Endothelial cell (in vitro differentiated cells): ENCODE measurements around the gene ATXN1. TPM values are rescaled to one million over a fixed set of nuclear protein-coding genes. Genes with fewer than 3 reads are reported as not detected.

ENCODE experiments used
- DNase-seq: peaks from one replicate; pipeline ENCODE4 v3.0.0; 2021; ENCODE audit warnings: low spot score
- H3K27ac Mint-ChIP-seq: one replicate; pipeline ENCODE4 v1.8.0; 2021; ENCODE audit warnings: mixed read lengths, inconsistent platforms; ENCODE audit not compliant: unreplicated experiment
- H3K27me3 Mint-ChIP-seq: one replicate; pipeline ENCODE4 v1.8.0; 2021; ENCODE audit warnings: mild to moderate bottlenecking, moderate library complexity, mixed read lengths, inconsistent platforms; ENCODE audit not compliant: unreplicated experiment
- H3K36me3 Mint-ChIP-seq: one replicate; pipeline ENCODE4 v1.8.0; 2021; ENCODE audit warnings: mild to moderate bottlenecking, low read depth, mixed read lengths, inconsistent platforms; ENCODE audit not compliant: unreplicated experiment
- H3K4me1 Mint-ChIP-seq: one replicate; pipeline ENCODE4 v1.8.0; 2021; ENCODE audit warnings: mild to moderate bottlenecking, mixed read lengths, inconsistent platforms; ENCODE audit not compliant: unreplicated experiment
- H3K4me3 Mint-ChIP-seq: one replicate; pipeline ENCODE4 v1.8.0; 2021; ENCODE audit warnings: mild to moderate bottlenecking, mixed read lengths, inconsistent platforms; ENCODE audit not compliant: unreplicated experiment
- H3K9me3 Mint-ChIP-seq: one replicate; pipeline ENCODE4 v1.8.0; 2021; ENCODE audit warnings: mixed read lengths, inconsistent platforms; ENCODE audit not compliant: unreplicated experiment
- total RNA-seq: library from RNA; stranded (reverse); fragmentation: NEBNext Ultra II Directional; extraction: Animal tissue kit (Norgen Biotek cat#: 25700); gene quantifications from one replicate; pipeline ENCODE4 v1.2.1, GENCODE V29; 2021; ENCODE audit not compliant: unreplicated experiment
- TF ChIP-seq, protein P1 (sequence below): fragments of 200-600 bp; sonication (generic); IDR thresholded peaks from one replicate; pipeline ENCODE4 v1.5.0; 2021; ENCODE audit warnings: antibody characterized with exemption; ENCODE audit not compliant: unreplicated experiment

Gene ATXN1
- total RNA-seq, 1 donor from 2014 or later = 18.7 TPM

DNA sequence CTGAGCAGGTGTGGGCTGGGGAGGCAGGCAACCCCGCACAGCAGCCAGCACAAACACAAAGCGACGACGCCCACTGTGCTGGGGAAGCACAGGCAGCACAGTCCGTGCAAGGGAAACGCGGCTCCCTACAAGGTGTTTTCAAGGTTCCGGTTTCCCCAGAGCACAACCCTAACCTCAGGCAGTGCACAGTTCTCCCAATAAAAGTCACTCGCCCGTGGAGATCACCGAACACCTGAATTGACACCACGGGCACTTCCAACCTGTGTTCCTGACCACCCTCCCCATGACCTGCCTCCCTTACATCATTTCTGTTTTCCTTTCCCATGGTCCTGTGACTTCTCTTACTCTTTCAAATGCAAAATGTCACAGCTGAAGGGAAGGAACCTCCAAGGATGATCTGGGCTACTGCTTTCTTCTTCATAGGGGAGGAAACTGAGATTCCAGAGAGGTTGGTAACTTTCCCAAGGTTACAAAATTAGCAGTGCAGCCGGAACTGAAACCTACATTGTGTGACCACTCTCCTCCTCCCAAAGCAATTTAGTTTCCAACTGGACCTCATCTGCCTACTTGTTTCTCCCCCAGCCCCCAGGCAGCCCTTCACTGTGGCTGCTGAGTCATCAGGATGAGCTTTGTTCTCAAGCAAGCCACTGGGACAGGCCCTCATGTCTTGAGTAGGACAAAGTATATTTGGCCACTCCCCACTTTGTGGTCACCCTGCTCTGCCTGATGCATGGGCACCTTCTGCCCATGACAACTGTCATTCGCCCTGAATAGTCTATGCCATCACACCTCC lies 125.3 kb downstream of the ATXN1 start:
- Mint-ChIP-seq H3K4me1 (peaks cover 5% of the 10 kb centered on the region), H3K4me3 (no peak overlapping the region), H3K36me3 (no peaks in the 10 kb centered on the region), H3K9me3 (no peaks in the 10 kb centered on the region), H3K27me3 (peaks cover 2% of the 10 kb centered on the region), H3K27ac (no peak overlapping the region)
- TF ChIP-seq, protein P1, sequence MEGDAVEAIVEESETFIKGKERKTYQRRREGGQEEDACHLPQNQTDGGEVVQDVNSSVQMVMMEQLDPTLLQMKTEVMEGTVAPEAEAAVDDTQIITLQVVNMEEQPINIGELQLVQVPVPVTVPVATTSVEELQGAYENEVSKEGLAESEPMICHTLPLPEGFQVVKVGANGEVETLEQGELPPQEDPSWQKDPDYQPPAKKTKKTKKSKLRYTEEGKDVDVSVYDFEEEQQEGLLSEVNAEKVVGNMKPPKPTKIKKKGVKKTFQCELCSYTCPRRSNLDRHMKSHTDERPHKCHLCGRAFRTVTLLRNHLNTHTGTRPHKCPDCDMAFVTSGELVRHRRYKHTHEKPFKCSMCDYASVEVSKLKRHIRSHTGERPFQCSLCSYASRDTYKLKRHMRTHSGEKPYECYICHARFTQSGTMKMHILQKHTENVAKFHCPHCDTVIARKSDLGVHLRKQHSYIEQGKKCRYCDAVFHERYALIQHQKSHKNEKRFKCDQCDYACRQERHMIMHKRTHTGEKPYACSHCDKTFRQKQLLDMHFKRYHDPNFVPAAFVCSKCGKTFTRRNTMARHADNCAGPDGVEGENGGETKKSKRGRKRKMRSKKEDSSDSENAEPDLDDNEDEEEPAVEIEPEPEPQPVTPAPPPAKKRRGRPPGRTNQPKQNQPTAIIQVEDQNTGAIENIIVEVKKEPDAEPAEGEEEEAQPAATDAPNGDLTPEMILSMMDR = no peak
- DNase-seq = no peak

DNA sequence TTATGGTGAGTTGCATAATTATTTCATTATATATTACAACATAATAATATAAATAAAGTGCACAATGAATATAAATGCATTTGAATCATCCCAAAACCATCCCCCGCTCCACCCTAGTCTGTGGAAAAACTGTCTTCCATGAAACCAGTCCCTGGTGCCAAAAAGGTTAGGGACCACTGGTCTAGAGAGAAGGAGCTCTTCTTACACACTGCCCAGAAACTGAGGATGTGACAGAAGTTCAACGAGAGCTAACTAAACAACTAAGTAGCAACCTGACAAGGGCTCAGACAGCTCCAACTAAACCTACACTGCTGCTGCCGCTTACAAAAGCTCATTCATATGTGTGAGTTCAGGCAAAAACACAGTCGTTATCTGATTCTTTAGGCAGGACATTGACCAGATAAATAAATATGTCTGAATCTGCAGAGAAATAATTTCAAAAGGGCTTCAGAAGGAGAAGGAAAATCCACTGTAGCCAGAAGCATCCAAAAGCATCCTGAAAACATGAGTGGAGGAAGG lies 125.9 kb downstream of the ATXN1 start:
- H3K36me3 Mint-ChIP-seq = no peaks in the 10 kb centered on the region
- peaks cover 2% of the 10 kb centered on the region for H3K27me3 Mint-ChIP-seq
- H3K27ac Mint-ChIP-seq = no peak overlapping the region
- H3K4me3 Mint-ChIP-seq = no peak overlapping the region
- TF ChIP-seq, protein P1 = no peak
- H3K4me1 Mint-ChIP-seq = peaks cover 5% of the 10 kb centered on the region
- DNase-seq = no peak
- H3K9me3 Mint-ChIP-seq = no peaks in the 10 kb centered on the region

DNA sequence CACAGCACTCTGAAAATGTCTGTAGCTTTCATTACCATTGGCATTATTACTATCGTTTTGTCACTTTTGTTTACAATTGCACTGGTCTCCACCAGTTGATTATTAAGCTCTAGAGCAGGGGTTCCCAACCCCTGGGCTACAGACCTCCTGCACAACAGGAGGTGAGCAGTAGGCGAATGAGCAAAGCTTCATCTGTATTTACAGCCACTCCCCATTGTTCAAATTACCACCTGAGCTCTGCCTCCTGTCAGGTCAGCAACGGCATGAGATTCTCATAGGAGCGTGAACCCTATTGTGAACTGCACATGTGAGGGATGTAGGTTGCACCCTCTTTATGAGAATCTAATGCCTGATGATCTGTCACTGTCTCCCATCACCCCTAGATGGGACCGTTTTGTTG lies 126.4 kb downstream of the ATXN1 start:
- Mint-ChIP-seq H3K27me3 (peaks cover 2% of the 10 kb centered on the region), H3K27ac (no peak overlapping the region), H3K36me3 (no peaks in the 10 kb centered on the region), H3K9me3 (no peaks in the 10 kb centered on the region), H3K4me1 (peaks cover 5% of the 10 kb centered on the region), H3K4me3 (no peak overlapping the region)
- TF ChIP-seq, protein P1 = no peak
- no peak for DNase-seq

DNA sequence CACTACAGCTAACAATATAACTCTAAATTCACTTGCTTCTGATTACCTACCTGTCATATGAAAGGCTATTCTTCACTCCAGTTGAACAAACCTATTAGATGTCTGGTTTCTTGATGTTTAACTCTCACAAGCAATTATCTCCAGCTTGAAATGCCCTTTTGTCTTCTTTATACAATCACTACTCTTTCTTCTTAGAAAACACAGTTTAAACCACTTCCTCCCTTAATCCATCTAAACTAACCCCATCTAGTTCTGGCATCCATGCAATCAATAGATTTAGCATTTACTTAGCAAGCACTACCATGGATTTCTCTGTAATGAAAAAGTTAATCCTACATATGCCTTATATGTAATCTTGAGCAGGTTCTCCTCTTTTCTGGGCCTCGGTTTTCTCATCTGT lies 127.3 kb downstream of the ATXN1 start:
- Mint-ChIP-seq H3K4me3 (no peak overlapping the region), H3K27ac (no peak overlapping the region), H3K4me1 (peaks cover 5% of the 10 kb centered on the region), H3K27me3 (peaks cover 2% of the 10 kb centered on the region), H3K9me3 (no peaks in the 10 kb centered on the region), H3K36me3 (no peaks in the 10 kb centered on the region)
- no peak for DNase-seq
- TF ChIP-seq, protein P1 = no peak

DNA sequence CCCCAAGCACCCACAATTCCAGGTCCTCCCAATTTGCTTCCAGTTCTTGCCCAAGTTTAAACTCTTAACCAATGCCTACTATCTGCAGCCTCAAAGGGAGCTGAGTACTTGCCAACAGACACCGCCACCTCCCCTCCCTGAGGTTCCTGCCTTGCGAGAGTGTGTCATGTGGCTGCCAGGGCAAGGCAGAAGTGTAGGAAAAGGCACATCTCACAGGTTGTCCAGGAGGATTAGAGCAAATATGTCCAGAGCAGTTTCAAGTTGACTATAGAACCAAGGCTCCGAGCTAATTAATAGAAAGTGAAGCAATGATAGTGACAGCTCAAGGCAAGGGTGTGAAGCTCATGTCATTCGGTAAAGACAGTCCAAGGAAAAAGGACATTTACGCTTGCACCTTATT lies 127.8 kb downstream of the ATXN1 start:
- no peaks in the 10 kb centered on the region for H3K36me3 Mint-ChIP-seq
- no peak overlapping the region for H3K4me3 Mint-ChIP-seq
- H3K27me3 Mint-ChIP-seq = peaks cover 2% of the 10 kb centered on the region
- no peak for DNase-seq
- TF ChIP-seq, protein P1 = no peak
- peaks cover 5% of the 10 kb centered on the region for H3K4me1 Mint-ChIP-seq
- no peak overlapping the region for H3K27ac Mint-ChIP-seq
- no peaks in the 10 kb centered on the region for H3K9me3 Mint-ChIP-seq
